ENCODE results near the gene FCN2. TPM values are rescaled to one million over a fixed set of nuclear protein-coding genes. Genes with fewer than 3 reads are reported as not detected.

Gene FCN2
- polyA plus RNA-seq, 2 of the 4 experiments (the other 2 are of a cell fraction), result not detected

GRCh38 chr9:134923466-134923865 is 42.9 kb downstream of the FCN2 start:
- POLR2A ChIA-PET, result no interaction called here
- no peak for FAIRE-seq

GRCh38 chr9:134925011-134925511 is 44.5 kb downstream of the FCN2 start:
- ATAC-seq, result no peak
- no peak for FAIRE-seq

More at GRCh38 chr9:134923466-134923865, 42.9 kb downstream of the FCN2 start:
- H3K4me1 ChIP-seq, result no peaks in the 10 kb centered on the region
- CTCF ChIA-PET, result interaction anchor here (0.7 to 1.3 kb wide), 2 partner anchors 10 to 13 kb away, joined by 3 read pairs; no protein-coding TSS in a partner anchor
- H3K9me3 ChIP-seq, result peaks cover 26% of the 10 kb centered on the region
- DNase-seq (ENCODE audit: low read depth in 1 of 2, low spot score in 1 of 2), result no peak
- no peak overlapping the region for H3K27ac ChIP-seq
- ATAC-seq, result 0 out of 6 replicates have a peak, but pooled peaks of 1 of the 2 experiments have one; percentile 34
- 35% methylated on average over 7 of the region's 7 CpGs for WGBS (ENCODE audit: missing lambda C conversion rate)
- H3K4me3 ChIP-seq, result no peak overlapping the region
- TF ChIP-seq CHD2 (IDR thresholded peaks at IDR 0.05; ENCODE audit: low read length, partially characterized antibody) (no peak), SREBF2 (IDR thresholded peaks at IDR 0.05) (no peak), TFCP2L1 (CRISPR knock-in tag; IDR thresholded peaks at IDR 0.05) (no peak), BCL3 (IDR thresholded peaks at IDR 0.05) (no peak), EHMT2 (IDR thresholded peaks at IDR 0.05; ENCODE audit: low read depth) (no peak), KDM5A (IDR thresholded peaks at IDR 0.05) (no peak), FOSL2 (IDR thresholded peaks at IDR 0.05) (no peak), FOSL2 (CRISPR knock-in tag; IDR thresholded peaks at IDR 0.05) (no peak), ZC3H11A (IDR thresholded peaks at IDR 0.05) (no peak), NR3C1 (IDR thresholded peaks at IDR 0.05) (no peak), NPAS2 (CRISPR knock-in tag; IDR thresholded peaks at IDR 0.05; ENCODE audit: borderline replicate concordance) (no peak), PHF8 (IDR thresholded peaks at IDR 0.05; ENCODE audit: borderline replicate concordance, low read depth) (no peak), TP53 (CRISPR knock-in tag; IDR thresholded peaks at IDR 0.05) (no peak), SMC3 (IDR thresholded peaks at IDR 0.05) (no peak), EHF (CRISPR knock-in tag; IDR thresholded peaks at IDR 0.05) (no peak), REST (IDR thresholded peaks at IDR 0.05) (no peak), POLR2AphosphoS2 (conservative IDR thresholded peaks at IDR 0.05; ENCODE audit: low read length) (no peak), EP300 (IDR thresholded peaks at IDR 0.05) (no peak), HES2 (IDR thresholded peaks at IDR 0.05) (no peak), ATOH8 (CRISPR knock-in tag; IDR thresholded peaks at IDR 0.05; ENCODE audit: low read depth) (no peak)
- no peak overlapping the region for H3K4me2 ChIP-seq

More at GRCh38 chr9:134925011-134925511, 44.5 kb downstream of the FCN2 start:
- H3K4me1 ChIP-seq, result no peaks in the 10 kb centered on the region
- H3K4me2 ChIP-seq, result no peak overlapping the region
- TF ChIP-seq MAFK (IDR thresholded peaks at IDR 0.05; ENCODE audit: partially characterized antibody), result no peak
- no peak for DNase-seq (ENCODE audit: low read depth in 1 of 2, low spot score in 1 of 2)
- ChIA-PET POLR2A (no interaction called here), CTCF (interaction anchor here (1.2 kb wide), 1 partner anchor 10 kb away, joined by 3 read pairs; no protein-coding TSS in a partner anchor)
- H3K9me3 ChIP-seq, result peaks cover 12% of the 10 kb centered on the region
- no peak overlapping the region for H3K27ac ChIP-seq
- 44% methylated on average over 7 of the region's 7 CpGs for WGBS (ENCODE audit: missing lambda C conversion rate)
- H3K4me3 ChIP-seq, result no peak overlapping the region

Data from A549 (cell line).